ENCODE measurements around the gene CD209. TPM values are rescaled to one million over a fixed set of nuclear protein-coding genes. Genes with fewer than 3 reads are reported as not detected.

CD209 gene
- total and polyA plus RNA-seq, 8 donors, result 0.19 to 7.0 (median 0.48) TPM

- H3K36me3 ChIP-seq, result no peaks in the 10 kb centered on the region
- 48 to 55% methylated on average over 36 to 39 of the region's 39 CpGs for WGBS, 2 donors
- no peak for FAIRE-seq
- no peak overlapping the region for H3K27ac ChIP-seq
- no peaks in the 10 kb centered on the region for H3K4me1 ChIP-seq
- H3K27me3 ChIP-seq, result peaks cover 0 to 18% (median 2%) of the 10 kb centered on the region in 4 donors
- TF ChIP-seq, protein P1, sequence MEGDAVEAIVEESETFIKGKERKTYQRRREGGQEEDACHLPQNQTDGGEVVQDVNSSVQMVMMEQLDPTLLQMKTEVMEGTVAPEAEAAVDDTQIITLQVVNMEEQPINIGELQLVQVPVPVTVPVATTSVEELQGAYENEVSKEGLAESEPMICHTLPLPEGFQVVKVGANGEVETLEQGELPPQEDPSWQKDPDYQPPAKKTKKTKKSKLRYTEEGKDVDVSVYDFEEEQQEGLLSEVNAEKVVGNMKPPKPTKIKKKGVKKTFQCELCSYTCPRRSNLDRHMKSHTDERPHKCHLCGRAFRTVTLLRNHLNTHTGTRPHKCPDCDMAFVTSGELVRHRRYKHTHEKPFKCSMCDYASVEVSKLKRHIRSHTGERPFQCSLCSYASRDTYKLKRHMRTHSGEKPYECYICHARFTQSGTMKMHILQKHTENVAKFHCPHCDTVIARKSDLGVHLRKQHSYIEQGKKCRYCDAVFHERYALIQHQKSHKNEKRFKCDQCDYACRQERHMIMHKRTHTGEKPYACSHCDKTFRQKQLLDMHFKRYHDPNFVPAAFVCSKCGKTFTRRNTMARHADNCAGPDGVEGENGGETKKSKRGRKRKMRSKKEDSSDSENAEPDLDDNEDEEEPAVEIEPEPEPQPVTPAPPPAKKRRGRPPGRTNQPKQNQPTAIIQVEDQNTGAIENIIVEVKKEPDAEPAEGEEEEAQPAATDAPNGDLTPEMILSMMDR (IDR thresholded peaks at IDR 0.05), result no peak
- DNase-seq, result no peak
- intact Hi-C loops (cut with DNase I), result loop anchor here in 1 of 3 donors (5.0 kb wide), 1 partner anchor 201 kb away; no protein-coding TSS in a partner anchor
- ATAC-seq, result no peak
- H3K4me3 ChIP-seq, result no peak overlapping the region
- no peaks in the 10 kb centered on the region for H3K9me3 ChIP-seq
These were observed 16.1 kb downstream of the CD209 start for GRCh38 chr19:7731218-7731595.

DNA sequence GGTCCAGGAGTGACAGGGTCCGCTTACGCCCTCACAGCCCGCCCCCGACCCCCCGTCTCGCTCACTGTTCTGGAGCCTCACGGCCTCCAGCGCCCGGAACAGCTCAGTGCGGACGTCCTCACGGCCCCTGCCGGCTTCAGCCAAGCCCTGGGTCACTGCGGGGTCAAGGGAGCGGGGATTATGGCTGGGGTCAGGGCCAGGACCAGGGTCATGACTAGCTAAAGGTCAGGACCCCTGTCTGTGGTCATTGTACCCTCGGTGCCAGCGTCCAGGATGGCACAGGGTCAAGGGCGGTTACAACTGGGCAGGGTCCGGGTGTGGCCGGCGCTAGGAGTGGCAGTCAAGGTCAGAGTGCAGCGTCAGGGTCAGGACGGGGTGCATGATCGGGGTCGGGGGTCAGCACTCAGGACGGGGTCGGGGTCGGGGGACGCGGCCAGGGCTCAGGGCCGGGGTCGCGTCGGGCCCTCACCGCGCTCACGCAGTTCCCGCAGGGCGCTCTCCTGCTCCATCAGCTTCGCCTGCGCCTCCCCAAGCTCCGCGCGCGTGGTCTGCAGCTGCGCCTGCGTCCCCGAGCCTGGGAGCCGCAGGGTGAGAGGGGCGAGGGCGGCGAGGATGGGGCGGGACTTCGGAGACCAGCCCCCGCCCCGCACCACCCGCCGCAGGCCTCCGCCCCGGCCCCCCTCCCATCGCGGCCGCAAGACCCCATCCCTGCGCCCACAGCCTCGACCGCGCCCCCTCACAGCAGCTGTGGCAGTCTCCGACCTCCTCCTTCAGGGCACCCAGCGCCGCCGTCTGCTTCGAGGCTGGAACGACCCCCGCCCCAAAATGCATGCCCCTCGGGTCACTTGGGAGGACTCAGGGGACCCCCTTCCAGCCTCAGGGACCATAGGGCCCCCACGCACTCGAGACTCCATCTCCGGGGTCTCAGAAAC lies 16.8 kb downstream of the CD209 start:
- H3K9me3 ChIP-seq, result no peaks in the 10 kb centered on the region
- H3K27me3 ChIP-seq, result peaks cover 0 to 18% (median 2%) of the 10 kb centered on the region in 4 donors
- no peaks in the 10 kb centered on the region for H3K4me1 ChIP-seq
- 4% methylated on average over 56 to 78 of the region's 78 CpGs for WGBS, 2 donors
- no peak overlapping the region for H3K4me3 ChIP-seq
- ATAC-seq (no peak), DNase-seq (peak in 1 of 6 donors; percentile 45), FAIRE-seq (no peak)
- no peak overlapping the region for H3K27ac ChIP-seq
- no peaks in the 10 kb centered on the region for H3K36me3 ChIP-seq
- intact Hi-C loops (cut with DNase I), result loop anchor here in 1 of 3 donors (5.0 kb wide), 1 partner anchor 202 kb away; no protein-coding TSS in a partner anchor
- TF ChIP-seq, protein P1 (IDR thresholded peaks at IDR 0.05), result no peak

- no peaks in the 10 kb centered on the region for H3K36me3 ChIP-seq
- DNase-seq (no peak), FAIRE-seq (no peak), ATAC-seq (no peak)
- no peaks in the 10 kb centered on the region for H3K4me1 ChIP-seq
- intact Hi-C loops (cut with DNase I), result loop anchor here in 1 of 3 donors (5.0 kb wide), 1 partner anchor 202 kb away; no protein-coding TSS in a partner anchor
- peaks cover 0 to 18% (median 2%) of the 10 kb centered on the region in 4 donors for H3K27me3 ChIP-seq
- H3K4me3 ChIP-seq, result no peak overlapping the region
- 3% methylated on average over 33 to 34 of the region's 34 CpGs for WGBS, 2 donors
- TF ChIP-seq, protein P1 (IDR thresholded peaks at IDR 0.05), result no peak
- H3K9me3 ChIP-seq, result no peaks in the 10 kb centered on the region
- no peak overlapping the region for H3K27ac ChIP-seq
These were observed 17.5 kb downstream of the CD209 start for GRCh38 chr19:7729831-7730285.

DNA sequence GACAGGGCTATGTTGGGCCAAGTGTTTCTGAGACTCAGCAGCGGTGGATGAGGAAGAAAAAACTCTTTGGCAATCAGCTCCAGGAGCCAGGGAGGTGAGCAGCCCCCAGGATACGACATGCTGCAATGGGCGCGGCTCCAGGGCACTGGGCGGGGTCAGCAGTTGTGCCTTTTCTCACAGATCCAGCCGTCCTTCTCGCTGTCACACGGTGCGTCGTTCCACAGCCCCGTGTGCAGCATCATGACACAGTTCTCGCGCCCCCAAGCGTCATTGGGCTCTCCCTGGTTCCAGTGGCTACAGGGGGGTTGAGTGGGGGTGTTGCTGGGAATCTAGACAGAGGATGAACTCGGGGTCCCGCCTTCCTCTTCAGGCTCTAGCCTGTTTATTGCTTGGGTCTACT lies 18.1 kb downstream of the CD209 start:
- no peak for FAIRE-seq
- no peaks in the 10 kb centered on the region for H3K4me1 ChIP-seq
- no peaks in the 10 kb centered on the region for H3K9me3 ChIP-seq
- DNase-seq, result no peak
- intact Hi-C loops (cut with DNase I), result no loop called here
- H3K27ac ChIP-seq, result no peak overlapping the region
- H3K36me3 ChIP-seq, result no peaks in the 10 kb centered on the region
- H3K4me3 ChIP-seq, result no peak overlapping the region
- peaks cover 0 to 18% (median 2%) of the 10 kb centered on the region in 4 donors for H3K27me3 ChIP-seq
- peak in 1 of 4 donors; percentile 36 for ATAC-seq
- TF ChIP-seq, protein P1 (IDR thresholded peaks at IDR 0.05), result no peak
- 5 to 10% methylated on average over 16 of the region's 16 CpGs for WGBS, 2 donors
